Sigmoid colon (tissue), 4 donors: Measurements from ENCODE around the gene SPINDOC.

Experiments used
- EP300 ChIP-seq, 4 donors: sonication (generic); formaldehyde crosslinking; IDR thresholded peaks; one replicate each; pipeline ENCODE4 v1.6.1; 2017; ENCODE audit warnings: antibody characterized with exemption in 4 of 4
- POLR2A ChIP-seq, 2 donors: fragments of 450-650 bp; IDR thresholded peaks; one replicate each; pipeline ENCODE4 v1.6.1; 2016; ENCODE audit warnings: antibody characterized with exemption in 2 of 2, mild to moderate bottlenecking in 2 of 2, moderate library complexity in 2 of 2
- TF ChIP-seq, protein P1 (sequence below), 4 experiments: fragments of 450-650 bp in 3 of 4; fragments of 200-600 bp in 1 of 4; IDR thresholded peaks; one replicate each; pipeline ENCODE4 v1.5.1; 2016 to 2019; ENCODE audit warnings: antibody characterized with exemption in 4 of 4, mild to moderate bottlenecking in 3 of 4, moderate library complexity in 2 of 4

DNA sequence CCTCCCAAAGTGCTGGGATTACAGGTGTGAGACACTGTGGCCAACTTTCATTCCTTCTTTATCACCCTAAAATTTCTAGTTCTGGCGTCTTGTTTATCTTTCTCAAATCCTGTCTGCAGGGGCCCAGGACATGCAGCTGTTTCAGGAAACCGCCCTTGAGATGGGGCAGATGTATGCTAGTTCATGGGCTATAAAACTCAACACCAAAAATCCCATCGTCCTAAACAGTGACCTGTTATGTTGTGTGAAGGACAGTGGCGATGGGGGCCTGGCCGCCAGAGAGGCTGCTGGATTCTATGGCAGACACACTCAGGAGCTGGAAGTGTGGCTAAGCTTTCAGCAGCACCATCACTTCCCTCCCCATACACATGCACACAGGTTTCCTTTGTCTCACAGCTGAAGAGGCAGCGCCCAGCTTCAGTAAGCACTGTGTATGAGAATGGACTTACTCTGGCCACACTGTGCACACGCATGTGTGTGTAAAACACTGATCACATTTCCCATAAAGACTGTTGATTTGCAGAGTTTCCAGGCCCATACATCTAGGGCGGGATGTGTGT is 62.3 kb downstream of the SPINDOC start:
- TF ChIP-seq, protein P1, sequence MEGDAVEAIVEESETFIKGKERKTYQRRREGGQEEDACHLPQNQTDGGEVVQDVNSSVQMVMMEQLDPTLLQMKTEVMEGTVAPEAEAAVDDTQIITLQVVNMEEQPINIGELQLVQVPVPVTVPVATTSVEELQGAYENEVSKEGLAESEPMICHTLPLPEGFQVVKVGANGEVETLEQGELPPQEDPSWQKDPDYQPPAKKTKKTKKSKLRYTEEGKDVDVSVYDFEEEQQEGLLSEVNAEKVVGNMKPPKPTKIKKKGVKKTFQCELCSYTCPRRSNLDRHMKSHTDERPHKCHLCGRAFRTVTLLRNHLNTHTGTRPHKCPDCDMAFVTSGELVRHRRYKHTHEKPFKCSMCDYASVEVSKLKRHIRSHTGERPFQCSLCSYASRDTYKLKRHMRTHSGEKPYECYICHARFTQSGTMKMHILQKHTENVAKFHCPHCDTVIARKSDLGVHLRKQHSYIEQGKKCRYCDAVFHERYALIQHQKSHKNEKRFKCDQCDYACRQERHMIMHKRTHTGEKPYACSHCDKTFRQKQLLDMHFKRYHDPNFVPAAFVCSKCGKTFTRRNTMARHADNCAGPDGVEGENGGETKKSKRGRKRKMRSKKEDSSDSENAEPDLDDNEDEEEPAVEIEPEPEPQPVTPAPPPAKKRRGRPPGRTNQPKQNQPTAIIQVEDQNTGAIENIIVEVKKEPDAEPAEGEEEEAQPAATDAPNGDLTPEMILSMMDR (IDR thresholded peaks at IDR 0.05), result no peak
- TF ChIP-seq POLR2A (IDR thresholded peaks at IDR 0.05) (no peak), EP300 (IDR thresholded peaks at IDR 0.05) (no peak)
